Stimulated activated memory B cell treated with anti-CD40 and anti-IgM and Interleukin-4, amounts not matched to agents 10 μg/mL and 1 μg/mL and 100 μg/mL, for 72 hours (primary cell): ENCODE measurements around the gene HTRA3.
"Not testable (repeated sequence)": the region's sequence is repeated elsewhere in the genome, so short reads cannot be mapped to it uniquely, and the experiment has no call there.

Experiments
- ATAC-seq: fragments of 150-1000 bp; cut with Tn5 transposase; 2 replicates; pipeline ENCODE4 v1.10.0; 2021
- H3K27ac Mint-ChIP-seq: one replicate; pipeline ENCODE4 v1.8.0; 2022; ENCODE audit warnings: mild to moderate bottlenecking, mixed read lengths
- H3K27me3 Mint-ChIP-seq: one replicate; pipeline ENCODE4 v1.8.0; 2022; ENCODE audit warnings: mixed read lengths
- H3K36me3 Mint-ChIP-seq: one replicate; pipeline ENCODE4 v1.8.0; 2022; ENCODE audit warnings: mixed read lengths
- H3K4me1 Mint-ChIP-seq: one replicate; pipeline ENCODE4 v1.8.0; 2022; ENCODE audit warnings: mixed read lengths
- H3K4me3 Mint-ChIP-seq: one replicate; pipeline ENCODE4 v1.8.0; 2022; ENCODE audit warnings: mild to moderate bottlenecking, moderate library complexity, mixed read lengths
- H3K9me3 Mint-ChIP-seq: one replicate; pipeline ENCODE4 v1.8.0; 2022; ENCODE audit warnings: mixed read lengths

Gene HTRA3

DNA sequence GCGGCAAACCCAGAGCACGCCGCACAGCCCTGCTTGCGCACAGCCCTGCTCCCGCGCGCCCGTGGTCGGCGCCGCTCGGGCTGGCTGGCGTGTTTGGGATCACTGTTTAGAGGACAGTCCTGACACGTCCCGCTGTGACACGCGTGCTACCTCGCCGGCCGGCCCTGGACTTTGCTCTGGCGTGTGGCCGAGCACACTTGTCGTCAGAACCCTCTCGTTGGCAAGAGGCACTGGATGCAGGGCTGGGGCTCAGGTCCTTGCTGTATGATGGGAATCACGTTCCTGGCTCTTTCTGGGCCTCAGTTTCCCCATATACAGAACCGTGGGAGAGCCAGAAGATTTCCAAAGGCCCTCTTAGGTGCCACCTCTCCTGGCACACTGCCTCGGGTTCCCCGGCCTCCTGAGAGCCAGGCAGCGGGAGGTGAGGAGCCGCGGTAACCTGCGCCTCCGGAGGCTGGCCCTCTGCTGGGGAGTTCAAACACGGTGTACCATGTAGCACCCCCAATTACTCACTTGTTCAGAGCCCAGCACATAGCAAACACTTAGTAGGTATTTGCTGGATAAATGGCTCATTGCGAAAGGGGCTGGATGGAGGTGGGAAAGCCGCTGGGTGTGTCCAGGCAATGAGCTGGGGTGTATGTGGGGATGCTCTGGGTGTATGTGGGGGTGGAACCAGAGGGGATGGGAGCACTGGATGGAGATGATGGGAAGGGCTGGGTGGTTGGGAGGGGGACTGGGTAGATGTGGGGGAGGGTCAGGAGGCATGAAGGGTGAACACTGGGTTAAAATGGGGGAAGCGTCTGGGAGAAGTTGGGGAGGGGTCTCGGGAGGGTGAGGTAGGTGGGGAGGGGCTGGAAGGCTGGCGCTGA lies 76.6 kb downstream of the HTRA3 start:
- H3K27ac Mint-ChIP-seq: no peak overlapping the region
- H3K4me1 Mint-ChIP-seq: no peaks in the 10 kb centered on the region
- H3K36me3 Mint-ChIP-seq: no peaks in the 10 kb centered on the region
- peaks cover 74% of the 10 kb centered on the region for H3K27me3 Mint-ChIP-seq
- ATAC-seq: no peak
- H3K9me3 Mint-ChIP-seq: no peaks in the 10 kb centered on the region
- H3K4me3 Mint-ChIP-seq: no peak overlapping the region

DNA sequence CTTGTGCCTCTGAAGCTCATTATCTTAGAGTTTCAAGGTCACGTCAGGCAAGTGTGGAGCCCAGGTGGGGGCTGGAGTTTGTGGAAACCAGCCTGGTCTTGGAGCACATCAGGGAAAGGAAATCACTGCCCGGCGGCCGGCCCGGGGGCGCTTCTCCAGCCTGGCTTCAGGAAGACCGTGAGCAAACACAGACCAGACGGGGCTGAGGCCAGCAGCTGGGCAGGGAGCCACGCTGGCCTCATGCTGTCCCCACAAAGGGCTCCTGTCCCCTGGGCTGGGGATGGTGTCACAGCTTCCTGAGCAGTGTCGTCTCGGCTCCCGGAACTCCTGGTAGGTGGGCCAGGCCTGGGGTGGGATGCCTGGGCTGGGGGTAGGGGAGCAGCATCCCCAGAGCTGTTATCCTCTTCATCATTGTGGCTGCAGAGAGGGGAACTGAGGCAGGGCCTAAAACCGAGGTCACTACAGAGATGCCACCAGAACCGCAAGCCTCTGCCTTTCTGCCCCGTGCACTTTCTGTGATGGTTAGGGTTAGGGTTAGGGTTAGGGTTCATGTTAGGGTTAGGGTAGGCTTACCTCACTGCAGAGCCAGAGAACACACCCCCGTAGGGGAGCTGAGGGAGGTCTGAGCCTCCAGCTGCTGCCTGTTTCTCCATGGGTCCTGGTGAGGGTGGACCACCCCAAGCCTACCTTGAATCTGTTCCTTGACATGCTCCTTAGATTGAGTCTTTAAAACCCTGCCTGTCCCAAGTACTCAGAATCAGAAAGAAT lies 77.5 kb downstream of the HTRA3 start:
- no peak overlapping the region for H3K27ac Mint-ChIP-seq
- H3K4me3 Mint-ChIP-seq: no peak overlapping the region
- H3K4me1 Mint-ChIP-seq: no peaks in the 10 kb centered on the region
- no peaks in the 10 kb centered on the region for H3K36me3 Mint-ChIP-seq
- H3K27me3 Mint-ChIP-seq: peaks cover 67% of the 10 kb centered on the region
- no peaks in the 10 kb centered on the region for H3K9me3 Mint-ChIP-seq
- no peak for ATAC-seq

DNA sequence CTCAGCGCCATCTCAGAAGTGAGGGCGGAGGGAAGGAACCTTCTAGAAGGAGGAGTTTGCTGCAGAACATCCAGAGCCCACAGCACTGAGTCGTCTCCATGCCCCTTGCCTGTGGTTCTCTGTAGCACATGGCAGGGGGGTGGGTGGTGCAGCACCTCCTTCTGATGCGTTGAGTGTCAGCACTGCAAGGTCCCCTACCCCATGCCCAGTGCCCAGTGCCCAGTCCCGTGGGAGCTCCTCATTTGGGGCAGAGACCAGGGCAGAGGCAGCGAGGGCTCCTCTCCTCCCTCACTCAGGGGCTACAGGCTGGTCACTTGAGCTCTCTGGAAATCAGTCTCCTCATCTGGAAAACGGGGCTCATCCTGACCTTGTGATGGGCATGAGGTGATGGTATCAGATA lies 78.1 kb downstream of the HTRA3 start:
- Mint-ChIP-seq H3K9me3 (no peaks in the 10 kb centered on the region), H3K27me3 (peaks cover 60% of the 10 kb centered on the region), H3K4me3 (no peak overlapping the region), H3K4me1 (no peaks in the 10 kb centered on the region), H3K36me3 (no peaks in the 10 kb centered on the region), H3K27ac (no peak overlapping the region)
- no peak for ATAC-seq

DNA sequence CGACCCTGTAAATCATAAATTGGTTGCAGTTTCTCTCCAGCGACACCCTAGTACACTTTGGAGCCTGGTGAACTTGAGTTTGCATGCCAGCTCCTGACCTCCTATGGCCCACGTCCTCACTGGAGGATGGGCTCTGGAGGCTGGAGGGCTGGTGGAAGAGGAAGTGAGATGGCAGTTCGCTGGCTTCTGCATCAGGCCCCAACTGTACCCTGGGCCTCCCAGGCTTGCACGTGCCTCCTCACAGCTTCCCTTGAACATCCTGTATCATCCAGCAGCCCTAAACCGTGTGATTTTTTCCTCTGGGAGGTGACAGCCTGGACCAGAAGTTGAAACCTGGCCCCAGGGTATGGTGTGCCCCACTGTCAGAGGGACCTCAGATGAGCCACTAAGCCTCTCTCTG lies 78.5 kb downstream of the HTRA3 start:
- ATAC-seq: peak; percentile 21
- no peaks in the 10 kb centered on the region for H3K4me1 Mint-ChIP-seq

DNA sequence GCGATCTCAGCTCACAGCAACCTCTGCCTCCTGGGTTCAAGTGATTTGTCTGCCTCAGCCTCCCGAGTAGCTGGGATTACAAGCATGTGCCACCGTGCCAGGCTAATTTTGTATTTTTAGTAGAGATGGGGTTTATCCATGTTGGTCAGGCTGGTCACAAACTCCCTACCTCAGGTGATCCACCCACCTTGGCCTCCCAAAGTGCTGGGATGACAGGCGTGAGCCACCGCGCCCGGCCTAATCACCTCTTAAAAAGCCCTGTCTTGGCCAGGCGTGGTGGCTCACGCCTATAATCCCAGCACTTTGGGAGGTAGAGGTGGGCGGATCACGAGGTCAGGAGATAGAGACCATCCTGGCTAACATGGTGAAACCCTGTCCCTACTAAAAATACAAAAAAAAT lies 79.7 kb downstream of the HTRA3 start:
- not testable (repeated sequence) for H3K36me3 Mint-ChIP-seq

More for the DNA sequence above, 78.5 kb downstream of the HTRA3 start:
- Mint-ChIP-seq H3K27me3 (peaks cover 57% of the 10 kb centered on the region), H3K9me3 (no peaks in the 10 kb centered on the region), H3K27ac (no peak overlapping the region), H3K4me3 (no peak overlapping the region), H3K36me3 (no peaks in the 10 kb centered on the region)

DNA sequence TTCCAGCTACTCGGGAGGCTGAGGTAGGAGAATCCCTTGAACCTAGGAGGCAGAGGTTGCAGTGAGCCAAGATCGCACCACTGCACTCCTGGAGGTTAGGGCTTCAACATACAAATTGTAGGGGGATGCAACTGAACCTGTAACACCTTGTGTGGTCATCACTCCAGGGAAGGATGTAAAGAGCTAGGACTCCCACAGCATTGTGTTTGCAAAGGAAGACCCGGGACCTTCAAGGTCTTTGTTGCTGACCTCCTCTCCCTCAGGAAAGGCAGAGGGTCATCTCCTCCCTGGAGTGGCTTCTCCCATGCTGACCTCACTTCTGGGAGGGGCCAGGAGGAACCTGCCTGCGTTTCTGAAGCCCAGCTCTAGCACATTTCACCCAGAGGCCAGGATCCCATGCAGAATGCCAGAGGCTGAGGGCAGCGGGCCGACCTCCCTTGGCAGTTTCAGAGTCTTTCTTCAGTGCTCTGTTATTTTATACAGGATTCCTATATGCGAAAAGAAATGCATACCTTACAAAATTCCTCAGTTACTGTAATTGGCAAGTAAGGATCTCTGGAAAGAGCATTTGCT lies 80.2 kb downstream of the HTRA3 start:
- no peak overlapping the region for H3K27ac Mint-ChIP-seq
- H3K9me3 Mint-ChIP-seq: peaks cover 2% of the 10 kb centered on the region
- no peak overlapping the region for H3K4me3 Mint-ChIP-seq
- H3K27me3 Mint-ChIP-seq: peaks cover 41% of the 10 kb centered on the region
- no peaks in the 10 kb centered on the region for H3K36me3 Mint-ChIP-seq
- no peaks in the 10 kb centered on the region for H3K4me1 Mint-ChIP-seq
- no peak for ATAC-seq

More for the DNA sequence above, 79.7 kb downstream of the HTRA3 start:
- peaks cover 46% of the 10 kb centered on the region for H3K27me3 Mint-ChIP-seq
- H3K4me1 Mint-ChIP-seq, H3K9me3 Mint-ChIP-seq, ATAC-seq, H3K27ac Mint-ChIP-seq, H3K4me3 Mint-ChIP-seq: not testable (repeated sequence)

DNA sequence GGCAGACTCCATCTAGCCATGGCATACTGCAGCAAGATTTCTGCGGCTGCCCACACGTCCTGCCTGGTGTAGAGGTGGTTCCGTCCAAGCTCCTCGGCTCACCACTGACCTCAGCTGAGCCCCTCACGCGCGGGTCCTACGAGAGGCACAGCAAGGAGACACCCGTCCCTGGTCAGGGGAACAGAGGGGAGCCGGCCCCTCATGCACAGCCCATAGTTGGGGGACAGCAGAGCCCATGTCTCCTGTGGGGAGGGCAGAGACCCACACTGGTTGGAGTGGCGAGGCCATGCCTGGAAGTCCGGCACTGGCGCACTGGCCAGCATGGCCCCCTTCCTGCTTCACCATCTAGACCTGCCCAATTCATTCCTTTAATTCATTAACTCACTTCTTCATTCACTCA lies 80.8 kb downstream of the HTRA3 start:
- H3K36me3 Mint-ChIP-seq: no peaks in the 10 kb centered on the region
- no peak overlapping the region for H3K4me3 Mint-ChIP-seq
- H3K4me1 Mint-ChIP-seq: no peaks in the 10 kb centered on the region
- peaks cover 35% of the 10 kb centered on the region for H3K27me3 Mint-ChIP-seq
- H3K27ac Mint-ChIP-seq: no peak overlapping the region
- ATAC-seq: no peak
- H3K9me3 Mint-ChIP-seq: peaks cover 2% of the 10 kb centered on the region

DNA sequence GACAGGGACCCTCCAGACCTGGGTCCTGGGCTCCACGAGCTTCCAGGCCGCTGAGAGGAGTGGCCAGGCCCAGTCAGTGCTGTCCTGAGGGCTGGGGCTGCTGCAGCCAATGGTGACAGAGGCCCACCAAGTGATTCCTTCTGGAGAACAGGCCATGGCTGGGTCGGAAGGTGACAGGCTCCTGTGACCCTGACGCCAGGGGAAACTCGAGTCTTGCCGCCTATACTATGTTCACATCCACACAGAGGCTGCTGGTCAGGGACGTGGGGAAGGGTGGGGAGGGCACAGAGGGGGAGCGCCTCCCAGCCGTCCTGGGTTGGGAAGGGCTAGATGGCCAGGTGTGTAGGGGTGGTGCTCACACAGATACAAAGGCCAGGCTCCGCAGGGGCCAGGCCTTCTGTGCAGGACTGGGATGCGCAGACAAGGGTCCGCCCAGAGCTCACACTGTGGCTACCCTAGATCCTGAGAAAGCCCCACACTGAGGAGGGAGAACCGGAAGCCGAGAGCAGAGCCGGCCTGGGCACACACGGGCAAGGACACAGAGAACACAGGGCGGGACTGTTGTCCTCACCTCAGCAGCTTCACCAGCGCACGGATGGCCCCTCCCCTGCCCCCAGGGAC lies 81.4 kb downstream of the HTRA3 start:
- no peak overlapping the region for H3K27ac Mint-ChIP-seq
- H3K4me1 Mint-ChIP-seq: no peaks in the 10 kb centered on the region
- H3K36me3 Mint-ChIP-seq: no peaks in the 10 kb centered on the region
- H3K4me3 Mint-ChIP-seq: no peak overlapping the region
- H3K27me3 Mint-ChIP-seq: peaks cover 29% of the 10 kb centered on the region
- H3K9me3 Mint-ChIP-seq: peaks cover 2% of the 10 kb centered on the region
- ATAC-seq: no peak

DNA sequence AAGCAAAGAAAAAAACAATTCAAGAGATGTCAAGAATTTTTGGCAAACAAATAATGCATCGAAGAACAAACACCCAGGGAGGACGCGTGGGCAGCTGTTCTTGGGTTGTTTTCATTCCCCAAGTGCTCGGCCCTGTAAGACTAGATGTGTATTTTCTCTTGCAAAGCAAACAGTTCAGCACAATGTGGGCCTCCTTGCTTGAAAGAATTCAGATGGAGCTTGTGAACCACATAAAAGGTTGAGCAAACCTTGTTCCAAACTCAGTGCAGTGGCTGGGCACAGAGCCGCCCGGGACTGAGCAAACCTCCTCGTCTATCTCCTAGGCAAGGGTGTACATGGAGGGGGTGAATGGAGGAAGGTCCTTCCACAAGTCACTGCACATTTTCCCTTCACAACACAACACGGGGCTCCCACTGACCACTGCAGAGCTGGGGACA lies 82.4 kb downstream of the HTRA3 start:
- H3K4me1 Mint-ChIP-seq: no peaks in the 10 kb centered on the region
- ATAC-seq: no peak
- no peaks in the 10 kb centered on the region for H3K36me3 Mint-ChIP-seq
- no peak overlapping the region for H3K27ac Mint-ChIP-seq
- H3K27me3 Mint-ChIP-seq: peaks cover 19% of the 10 kb centered on the region
- peaks cover 2% of the 10 kb centered on the region for H3K9me3 Mint-ChIP-seq
- no peak overlapping the region for H3K4me3 Mint-ChIP-seq

DNA sequence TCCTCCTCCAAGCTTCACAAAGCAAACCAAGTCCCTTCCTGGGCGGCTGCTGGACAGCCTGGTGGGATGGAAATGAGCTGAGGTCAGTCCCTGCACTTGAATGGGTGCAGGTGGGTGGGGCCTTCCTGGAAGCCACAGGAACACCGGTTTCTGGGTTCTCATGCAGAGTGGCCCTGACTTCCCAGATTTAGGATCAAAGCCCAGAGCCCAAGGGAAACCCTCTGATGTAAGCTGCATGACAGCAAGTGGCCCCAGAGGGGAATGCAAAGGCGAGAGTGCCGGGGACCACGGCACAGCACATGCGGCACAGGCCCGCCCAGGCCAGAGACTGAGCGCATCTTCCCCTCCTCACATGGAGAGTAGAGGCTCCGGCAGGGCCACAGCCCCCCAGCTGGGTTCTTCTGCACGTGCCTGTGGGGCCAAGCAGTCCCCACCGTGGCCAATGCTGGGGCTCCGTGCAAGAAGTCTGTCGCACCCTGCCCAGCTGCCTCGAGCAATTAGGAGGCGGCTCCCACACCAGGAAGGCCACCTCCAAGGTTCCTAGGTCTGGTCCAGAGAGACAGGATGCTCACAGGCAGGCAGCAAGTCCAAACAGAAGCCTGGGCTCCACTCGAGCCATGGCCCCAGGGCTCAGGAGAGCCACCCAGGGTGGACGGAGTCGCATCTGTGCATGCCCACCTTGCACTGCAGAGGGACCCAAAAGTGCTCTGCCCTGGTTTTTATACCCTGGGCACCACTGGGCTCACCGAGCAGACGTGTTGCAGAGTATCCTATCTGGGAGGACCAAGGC lies 83.0 kb downstream of the HTRA3 start:
- no peak for ATAC-seq

DNA sequence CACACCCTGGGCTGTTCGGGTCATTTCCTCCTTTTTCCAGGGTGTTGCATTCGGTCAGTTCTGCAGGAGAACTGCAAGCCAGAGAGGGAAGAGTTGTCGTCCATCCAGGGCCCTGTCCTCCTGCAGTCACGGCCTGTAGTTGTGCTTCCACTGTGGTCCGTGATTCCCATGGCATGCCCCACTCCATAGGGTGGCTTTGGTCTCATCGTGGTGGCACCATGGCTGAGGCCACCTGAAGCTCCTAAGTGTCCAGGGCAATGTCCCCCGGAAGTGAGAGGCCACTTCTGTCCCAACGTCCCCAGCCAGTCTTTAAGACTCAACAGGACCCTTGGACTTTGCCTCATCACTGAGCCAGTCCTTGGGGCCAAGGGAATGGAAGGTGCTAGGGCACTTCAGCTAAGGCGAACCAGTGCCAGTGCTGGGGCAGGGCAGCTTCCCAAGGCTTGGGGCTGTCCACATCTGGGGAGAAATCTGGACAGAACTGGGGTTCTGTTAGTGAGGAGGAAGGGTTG lies 83.7 kb downstream of the HTRA3 start:
- Mint-ChIP-seq H3K9me3 (peaks cover 2% of the 10 kb centered on the region), H3K4me3 (no peak overlapping the region), H3K27me3 (peaks cover 18% of the 10 kb centered on the region), H3K4me1 (no peaks in the 10 kb centered on the region), H3K36me3 (no peaks in the 10 kb centered on the region), H3K27ac (no peak overlapping the region)
- ATAC-seq: no peak

More for the DNA sequence above, 83.0 kb downstream of the HTRA3 start:
- Mint-ChIP-seq H3K9me3 (peaks cover 2% of the 10 kb centered on the region), H3K27me3 (peaks cover 18% of the 10 kb centered on the region), H3K36me3 (no peaks in the 10 kb centered on the region), H3K27ac (no peak overlapping the region), H3K4me1 (no peaks in the 10 kb centered on the region), H3K4me3 (no peak overlapping the region)

DNA sequence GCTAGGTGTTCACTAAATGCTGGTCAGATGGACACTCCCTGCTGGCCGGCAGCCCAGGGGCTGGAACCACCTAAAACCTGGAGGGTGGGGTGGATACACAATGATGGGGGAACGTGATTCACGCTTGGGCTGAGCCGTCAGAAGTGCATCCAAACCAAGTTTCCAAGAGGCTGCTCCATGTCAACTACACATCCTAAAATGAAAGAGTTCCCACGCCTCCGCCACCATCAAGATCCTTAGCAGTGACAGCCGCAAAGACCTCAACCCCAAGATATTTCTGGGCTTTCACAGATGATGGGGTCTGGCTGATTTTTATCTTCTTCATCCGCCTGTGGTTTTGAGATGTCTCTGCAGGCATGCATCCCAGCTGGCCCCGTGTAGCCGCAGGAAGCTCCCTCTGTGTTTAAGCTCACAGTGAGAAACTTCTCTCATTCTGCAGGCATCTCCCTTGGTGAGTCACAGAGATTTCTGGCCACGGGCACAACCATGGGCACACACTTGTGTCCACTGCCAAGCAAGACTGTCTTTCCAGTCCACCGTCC lies 84.4 kb downstream of the HTRA3 start:
- no peak for ATAC-seq
- Mint-ChIP-seq H3K27me3 (peaks cover 18% of the 10 kb centered on the region), H3K27ac (no peak overlapping the region), H3K36me3 (no peaks in the 10 kb centered on the region), H3K4me1 (no peaks in the 10 kb centered on the region), H3K9me3 (peaks cover 2% of the 10 kb centered on the region), H3K4me3 (no peak overlapping the region)

DNA sequence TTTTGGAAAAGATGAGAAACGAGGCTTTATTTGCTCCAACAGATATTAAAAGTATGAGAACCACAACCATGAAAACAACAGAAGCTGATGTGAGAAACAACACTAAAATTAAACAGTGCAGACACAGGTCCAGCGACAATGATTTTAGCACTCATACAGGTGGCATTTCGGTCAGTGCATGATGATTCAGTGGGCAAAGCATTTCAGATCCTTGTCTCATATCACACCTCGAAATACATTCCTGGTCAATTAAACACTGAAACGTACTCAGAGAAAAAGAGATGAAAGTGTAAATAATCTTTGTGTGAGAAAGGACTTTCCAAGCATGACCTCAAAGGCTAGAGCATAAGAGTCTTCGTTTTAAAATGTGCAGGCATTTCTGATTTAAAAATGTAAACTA lies 85.8 kb downstream of the HTRA3 start:
- Mint-ChIP-seq H3K27ac (no peak overlapping the region), H3K4me3 (no peak overlapping the region), H3K36me3 (no peaks in the 10 kb centered on the region), H3K27me3 (peaks cover 9% of the 10 kb centered on the region), H3K9me3 (peaks cover 2% of the 10 kb centered on the region), H3K4me1 (no peaks in the 10 kb centered on the region)
- ATAC-seq: no peak

DNA sequence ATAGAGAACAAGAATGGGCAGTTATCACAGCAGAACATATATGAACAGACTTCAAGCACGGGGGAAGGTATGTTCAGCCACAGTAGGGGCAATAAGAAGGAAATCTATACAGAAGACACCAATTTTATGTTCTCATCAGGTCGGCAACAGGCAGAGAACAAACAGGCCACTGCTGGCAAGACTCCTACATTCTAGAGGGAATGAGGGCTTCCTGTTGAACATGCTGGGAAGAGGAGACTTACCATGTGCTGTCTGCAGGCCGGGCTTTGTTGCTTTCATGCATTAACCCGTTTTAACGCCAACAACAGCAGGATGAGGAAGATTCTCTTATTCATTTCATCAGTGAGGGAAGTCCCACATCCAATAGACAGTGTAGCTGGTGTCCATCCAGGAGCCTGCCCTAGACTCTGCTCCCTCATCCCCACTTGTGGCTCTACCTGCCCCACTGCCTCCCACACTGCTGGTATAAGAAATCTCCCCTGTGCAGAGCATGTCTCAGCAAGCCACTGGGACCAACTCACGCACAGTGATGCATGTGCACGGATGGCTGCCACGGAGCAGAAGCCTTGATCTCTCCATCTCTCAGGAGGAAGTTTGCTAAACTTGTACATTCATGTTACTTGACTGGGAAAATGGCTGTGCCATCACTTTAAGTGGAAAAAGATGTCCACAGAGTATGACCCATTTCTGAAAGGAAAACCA lies 86.5 kb downstream of the HTRA3 start:
- peaks cover 2% of the 10 kb centered on the region for H3K9me3 Mint-ChIP-seq
- ATAC-seq: no peak
- no peak overlapping the region for H3K27ac Mint-ChIP-seq
- H3K4me1 Mint-ChIP-seq: no peaks in the 10 kb centered on the region
- no peak overlapping the region for H3K4me3 Mint-ChIP-seq
- H3K36me3 Mint-ChIP-seq: no peaks in the 10 kb centered on the region
- peaks cover 2% of the 10 kb centered on the region for H3K27me3 Mint-ChIP-seq
